H1 (cell line): ENCODE results near the gene ENOX2. TPM values are rescaled to one million over a fixed set of nuclear protein-coding genes. Genes with fewer than 3 reads are reported as not detected.

Experiments used
- CTCF ChIA-PET: fragments of 300-600 bp; sonication (Branson Sonifier 250); formaldehyde crosslinking; loops from one replicate; lab custom pipeline; 2021; ENCODE audit not compliant: partially characterized antibody; lab: Charles Lee
- POLR2A ChIA-PET: fragments of 300-600 bp; sonication (Branson Sonifier 250); formaldehyde crosslinking; loops from one replicate; lab custom pipeline; 2021; ENCODE audit warnings: inconsistent platforms; ENCODE audit not compliant: partially characterized antibody; lab: Charles Lee
- DNase-seq, 2 experiments: peaks; one replicate each; pipeline versions ENCODE4 v3.0.0 to v3.0.0-alpha.2; 2010 to 2022; ENCODE audit warnings: low spot score in 2 of 2, low read depth in 1 of 2, mixed read lengths in 1 of 2
- FAIRE-seq: peaks from 2 replicates; lab custom pipeline; 2011; peaks lifted over from hg19 to GRCh38; lab: Jason Lieb, UNC
- H2AFZ ChIP-seq: 2 replicates; pipeline ENCODE4 v1.8.1; 2012; ENCODE audit warnings: low read length, inconsistent platforms
- H2AK5ac ChIP-seq: 2 replicates; pipeline ENCODE4 v1.6.1; 2013; ENCODE audit warnings: low read depth, low read length
- H2BK120ac ChIP-seq: replicated peaks from 2 replicates; pipeline ENCODE3; 2013; ENCODE audit warnings: low read depth, low read length, inconsistent platforms
- H2BK12ac ChIP-seq: 2 replicates; pipeline ENCODE4 v1.6.1; 2013; ENCODE audit warnings: low read depth, low read length
- H2BK15ac ChIP-seq: 2 replicates; pipeline ENCODE4 v1.6.1; 2013; ENCODE audit warnings: low read length
- H2BK20ac ChIP-seq: 2 replicates; pipeline ENCODE4 v1.6.1; 2013; ENCODE audit warnings: low read length
- H2BK5ac ChIP-seq: 2 replicates; pipeline ENCODE4 v1.6.1; 2013; ENCODE audit warnings: low read depth, low read length
- H3K14ac ChIP-seq: 2 replicates; pipeline ENCODE4 v1.6.1; 2013; ENCODE audit warnings: inconsistent platforms; ENCODE audit not compliant: insufficient read length
- H3K18ac ChIP-seq: 2 replicates; pipeline ENCODE4 v1.6.1; 2013; ENCODE audit warnings: low read length; ENCODE audit errors: extremely low read depth
- H3K23ac ChIP-seq: 2 replicates; pipeline ENCODE4 v1.6.1; 2013; ENCODE audit warnings: inconsistent platforms; ENCODE audit not compliant: insufficient read length
- H3K23me2 ChIP-seq: 2 replicates; pipeline ENCODE4 v1.6.1; 2013; ENCODE audit warnings: low read depth, low read length
- H3K27ac ChIP-seq: 2 replicates; pipeline ENCODE4 v1.6.1; 2011; ENCODE audit warnings: low read depth, low read length, inconsistent platforms
- H3K27me3 ChIP-seq, 4 experiments: replicated peaks in 1 of 4; 1 replicate in 1 of 4; 2 replicates in 3 of 4; pipeline versions ENCODE4 v1.6.1 to v1.8.1; 2011 to 2013; ENCODE audit warnings: low read length in 3 of 4, mild to moderate bottlenecking in 3 of 4, inconsistent platforms in 2 of 4, mixed read lengths in 2 of 4, moderate library complexity in 1 of 4; ENCODE audit not compliant: control insufficient read depth in 3 of 4, insufficient read depth in 3 of 4; ENCODE audit errors: extremely low read depth in 1 of 4
- H3K36me3 ChIP-seq, 4 experiments: 2 replicates each; pipeline versions ENCODE4 v1.6.1 to v1.8.1; 2011 to 2013; ENCODE audit warnings: mild to moderate bottlenecking in 4 of 4, low read length in 3 of 4, moderate library complexity in 2 of 4, control low read depth in 1 of 4, inconsistent platforms in 1 of 4; ENCODE audit not compliant: insufficient read depth in 4 of 4, control insufficient read depth in 2 of 4
- H3K4ac ChIP-seq: replicated peaks from 2 replicates; pipeline ENCODE3; 2013; ENCODE audit warnings: low read length, low read depth, mixed read lengths, inconsistent platforms; ENCODE audit not compliant: insufficient read length
- H3K4me1 ChIP-seq, 4 experiments: replicated peaks in 1 of 4; 1 replicate in 1 of 4; 2 replicates in 3 of 4; pipeline versions ENCODE4 v1.6.1 to v1.8.1; 2011 to 2013; ENCODE audit warnings: low read length in 3 of 4, inconsistent platforms in 2 of 4, mixed read lengths in 1 of 4; ENCODE audit not compliant: insufficient read depth in 4 of 4, control insufficient read depth in 3 of 4
- H3K4me2 ChIP-seq, 2 experiments: 2 replicates each; pipeline versions ENCODE4 v1.6.1 to v1.8.1; 2011 to 2013; ENCODE audit warnings: low read depth in 2 of 2, low read length in 2 of 2, control low read depth in 1 of 2, inconsistent platforms in 1 of 2, mild to moderate bottlenecking in 1 of 2; ENCODE audit not compliant: insufficient read depth in 1 of 2
- H3K4me3 ChIP-seq, 4 experiments: fragments of 200-600, 300-600 bp in 1 of 4; sonication (generic), shearing (Covaris generic), sonication (Bioruptor Twin) in 1 of 4; 2 replicates each; pipeline versions ENCODE4 v1.5.1 to v1.8.1; 2011 to 2016; ENCODE audit warnings: low read length in 4 of 4, low read depth in 3 of 4, control low read depth in 2 of 4, inconsistent platforms in 2 of 4, mild to moderate bottlenecking in 2 of 4, mixed read lengths in 1 of 4, moderate library complexity in 1 of 4; ENCODE audit not compliant: insufficient read depth in 2 of 4; ENCODE audit errors: extremely low read depth in 1 of 4
- H3K56ac ChIP-seq: replicated peaks from 2 replicates; pipeline ENCODE3; 2013; ENCODE audit warnings: low read depth, mild to moderate bottlenecking, mixed read lengths, low read length, inconsistent platforms; ENCODE audit not compliant: insufficient read length
- H3K79me1 ChIP-seq: 2 replicates; pipeline ENCODE4 v1.6.1; 2013; ENCODE audit warnings: low read depth, low read length, control low read depth
- H3K79me2 ChIP-seq, 2 experiments: 2 replicates each; pipeline versions ENCODE4 v1.6.1 to v1.8.1; 2012 to 2013; ENCODE audit warnings: low read length in 2 of 2, mild to moderate bottlenecking in 2 of 2, inconsistent platforms in 1 of 2; ENCODE audit not compliant: insufficient read depth in 2 of 2, control insufficient read depth in 1 of 2
- H3K9ac ChIP-seq, 4 experiments: replicated peaks in 1 of 4; 1 replicate in 1 of 4; 2 replicates in 3 of 4; pipeline versions ENCODE4 v1.6.1 to v1.8.1; 2011 to 2013; ENCODE audit warnings: low read depth in 3 of 4, low read length in 3 of 4, control low read depth in 2 of 4, mild to moderate bottlenecking in 2 of 4, moderate library complexity in 2 of 4, inconsistent platforms in 1 of 4; ENCODE audit errors: extremely low read depth in 1 of 4
- H3K9me3 ChIP-seq, 2 experiments: 2 replicates each; pipeline versions ENCODE4 v1.6.1 to v1.8.1; 2012 to 2013; ENCODE audit warnings: mild to moderate bottlenecking in 2 of 2, moderate library complexity in 2 of 2, control low read depth in 1 of 2, inconsistent platforms in 1 of 2, low read depth in 1 of 2, low read length in 1 of 2, mixed read lengths in 1 of 2; ENCODE audit not compliant: insufficient read depth in 2 of 2
- H4K20me1 ChIP-seq, 2 experiments: replicated peaks in 1 of 2; 2 replicates each; pipeline versions ENCODE3 to v1.8.1; 2011 to 2013; ENCODE audit warnings: inconsistent platforms in 2 of 2, low read length in 2 of 2, mild to moderate bottlenecking in 1 of 2; ENCODE audit not compliant: insufficient read depth in 2 of 2, control insufficient read depth in 1 of 2
- H4K5ac ChIP-seq: 2 replicates; pipeline ENCODE4 v1.6.1; 2013; ENCODE audit warnings: low read length, low read depth, mixed read lengths, inconsistent platforms; ENCODE audit not compliant: insufficient read length
- H4K8ac ChIP-seq: 2 replicates; pipeline ENCODE4 v1.8.0; 2013; ENCODE audit warnings: mild to moderate bottlenecking, moderate library complexity, low read length, inconsistent platforms; ENCODE audit not compliant: insufficient read depth; ENCODE audit errors: extremely low read depth
- H4K91ac ChIP-seq: replicated peaks from 2 replicates; pipeline ENCODE3; 2013; ENCODE audit warnings: low read length, mixed read lengths, inconsistent platforms; ENCODE audit not compliant: insufficient read length
- WGBS, 2 experiments: shearing (Covaris generic) in 1 of 2; methylation state at CpG; one replicate each; pipeline versions ENCODE4 v1.1.6 to v1.1.7; 2013 to 2015; ENCODE audit warnings: low lambda C conversion rate in 2 of 2, mixed read lengths in 2 of 2, inconsistent platforms in 1 of 2, low coverage in 1 of 2, missing lambda C conversion rate in 1 of 2; ENCODE audit not compliant: insufficient replicate concordance in 2 of 2, insufficient coverage in 1 of 2, insufficient read length in 1 of 2; ENCODE audit errors: extremely low coverage in 1 of 2, missing lambda C conversion rate in 1 of 2; 5-methylcytosine and 5-hydroxymethylcytosine counted together
- polyA plus RNA-seq, 7 experiments: library from polyadenylated mRNA; depleted of rRNA in 3 of 7; stranded (reverse) in 5 of 7; unstranded in 2 of 7; fragments of >200 nt in 5 of 7; fragments of 200-250 nt in 2 of 7; gene quantifications; 1 replicate in 5 of 7; 2 replicates in 1 of 7; 4 replicates in 1 of 7; pipeline versions ENCODE4 v1.2.1 to v1.2.3, GENCODE V29; 2011 to 2013; ENCODE audit warnings: missing spikeins in 2 of 7, mixed read lengths in 2 of 7
- total RNA-seq: library from RNA; stranded (reverse); fragmentation: NEBNext Ultra II Directional; extraction: Animal tissue kit (Norgen Biotek cat#: 25700); gene quantifications from 2 replicates; pipeline ENCODE4 v1.2.1, GENCODE V29; 2021

Gene ENOX2
- total and polyA plus RNA-seq, 2 of the 8 experiments (the other 6 are each of a cell fraction or from before 2014, with no cell fraction given), result 4.5 to 12.3 TPM

DNA sequence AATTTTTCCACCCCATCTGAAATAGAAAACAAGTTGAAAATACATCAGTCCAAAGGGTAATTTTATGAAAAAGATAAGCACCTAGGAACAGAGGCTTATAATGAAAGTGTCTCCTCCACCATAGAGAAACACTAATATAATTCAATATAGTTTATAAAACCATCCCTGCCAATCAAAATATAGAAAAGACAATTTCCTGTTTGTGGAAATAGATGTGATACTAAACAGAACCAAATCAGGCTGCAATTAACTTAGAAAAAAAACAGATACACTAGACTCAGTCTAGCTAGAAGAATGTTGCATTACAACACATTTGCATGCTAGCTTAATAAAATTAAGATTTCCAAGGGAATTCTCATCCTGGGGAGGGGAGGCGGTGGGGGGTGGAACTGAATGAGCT, 68.2 kb downstream of the ENOX2 start:
- no peaks in the 10 kb centered on the region for H3K79me1 ChIP-seq
- FAIRE-seq (no peak), DNase-seq (no peak)
- H2AFZ ChIP-seq, result no peak overlapping the region
- CTCF ChIA-PET, result no interaction called here
- no peak overlapping the region for H3K23ac ChIP-seq
- H3K4me1 ChIP-seq, result 0 out of 7 replicates have a peak, but pooled peaks cover 0 to 4% (median 0%) of the 10 kb centered on the region in 4 experiments
- no peak overlapping the region for H3K4ac ChIP-seq
- H3K23me2 ChIP-seq, result no peaks in the 10 kb centered on the region
- H2BK12ac ChIP-seq, result no peak overlapping the region
- no peaks in the 10 kb centered on the region for H3K9me3 ChIP-seq
- H2AK5ac ChIP-seq, result no peak overlapping the region
- H3K4me3 ChIP-seq, result no peak overlapping the region
- H3K4me2 ChIP-seq, result no peak overlapping the region
- H3K9ac ChIP-seq, result no peak overlapping the region
- no peak overlapping the region for H4K8ac ChIP-seq
- WGBS, 2 experiments, result 82% methylated on average over 1 of the region's 1 CpG; no CpG with 5 or more reads in 1 of the 2 experiments
- H2BK15ac ChIP-seq, result no peak overlapping the region
- H2BK5ac ChIP-seq, result no peak overlapping the region
- no peak overlapping the region for H3K27ac ChIP-seq
- no peaks in the 10 kb centered on the region for H3K27me3 ChIP-seq
- H2BK120ac ChIP-seq, result no peak overlapping the region
- no peak overlapping the region for H3K18ac ChIP-seq
- no peak overlapping the region for H3K14ac ChIP-seq
- no peak overlapping the region for H3K56ac ChIP-seq
- H4K20me1 ChIP-seq, result no peaks in the 10 kb centered on the region
- POLR2A ChIA-PET, result no interaction called here
- no peaks in the 10 kb centered on the region for H3K36me3 ChIP-seq
- no peak overlapping the region for H4K91ac ChIP-seq
- H2BK20ac ChIP-seq, result no peak overlapping the region
- H3K79me2 ChIP-seq, result no peaks in the 10 kb centered on the region
- H4K5ac ChIP-seq, result no peak overlapping the region
